Measurements from ENCODE around the gene BHLHA15. TPM values are rescaled to one million over a fixed set of nuclear protein-coding genes. Genes with fewer than 3 reads are reported as not detected.

The BHLHA15 gene
- total and polyA plus RNA-seq, 9 of the 15 experiments (the other 6 are each of a cell fraction or from before 2014, with no cell fraction given) = 0.22 to 2.0 (median 1.1) TPM; not detected in 4

DNA sequence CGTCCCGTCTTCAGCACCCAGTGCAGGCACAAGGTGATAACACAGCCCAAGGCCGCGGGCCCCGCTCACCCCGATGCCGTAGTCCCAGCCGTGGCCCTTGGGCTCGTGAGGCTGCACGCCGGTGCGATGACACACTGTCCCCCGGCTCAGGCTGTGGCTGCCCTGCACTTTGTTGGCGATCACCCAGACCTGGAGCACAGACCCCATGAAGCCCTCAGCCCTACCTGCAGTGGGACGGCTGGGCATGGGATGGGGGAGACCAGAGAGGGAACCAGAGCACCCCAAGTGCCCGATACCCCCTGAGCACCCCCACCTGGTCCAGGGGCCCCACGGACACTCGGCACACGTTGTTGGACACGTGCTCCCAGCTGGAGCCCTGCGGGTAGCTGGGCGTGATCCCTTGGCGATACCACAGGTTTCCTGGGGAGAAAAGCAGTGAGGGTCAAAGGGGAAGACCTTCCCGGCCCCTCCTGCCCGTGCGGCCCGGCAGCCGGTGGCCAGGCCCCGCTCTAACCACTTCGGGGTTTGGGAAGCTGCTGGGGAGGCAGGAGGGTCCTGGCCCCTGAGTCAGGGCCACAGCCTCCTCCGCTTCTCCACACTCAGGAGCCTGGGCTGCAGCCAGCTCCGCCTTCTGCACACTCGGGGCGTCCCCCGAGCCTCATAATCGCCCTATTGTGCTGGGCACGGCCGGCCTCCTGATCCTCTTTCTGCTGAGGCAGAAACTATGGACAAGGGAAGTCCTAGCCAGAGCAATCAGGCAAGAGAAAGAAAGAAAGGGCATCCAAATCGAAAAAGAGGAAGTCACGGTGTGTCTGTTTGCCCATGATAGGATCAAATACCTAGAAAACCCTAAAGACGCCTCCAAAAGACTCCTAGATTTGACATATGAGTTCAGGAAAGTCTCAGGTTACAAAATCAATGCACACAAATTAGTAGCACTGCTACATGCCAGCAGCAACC, 6.7 kb downstream of the BHLHA15 start (continued):
- TF ChIP-seq, protein P1, sequence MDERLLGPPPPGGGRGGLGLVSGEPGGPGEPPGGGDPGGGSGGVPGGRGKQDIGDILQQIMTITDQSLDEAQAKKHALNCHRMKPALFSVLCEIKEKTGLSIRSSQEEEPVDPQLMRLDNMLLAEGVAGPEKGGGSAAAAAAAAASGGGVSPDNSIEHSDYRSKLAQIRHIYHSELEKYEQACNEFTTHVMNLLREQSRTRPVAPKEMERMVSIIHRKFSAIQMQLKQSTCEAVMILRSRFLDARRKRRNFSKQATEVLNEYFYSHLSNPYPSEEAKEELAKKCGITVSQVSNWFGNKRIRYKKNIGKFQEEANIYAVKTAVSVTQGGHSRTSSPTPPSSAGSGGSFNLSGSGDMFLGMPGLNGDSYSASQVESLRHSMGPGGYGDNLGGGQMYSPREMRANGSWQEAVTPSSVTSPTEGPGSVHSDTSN (CRISPR knock-in tag; IDR thresholded peaks at IDR 0.05; ENCODE audit: low read depth) = no peak
- TF ChIP-seq, protein P1 (tag; conservative IDR thresholded peaks at IDR 0.05; ENCODE audit: low read depth) = peak; percentile 83
- TF ChIP-seq RFX7 (CRISPR knock-in tag; IDR thresholded peaks at IDR 0.05) (no peak), ZNF644 (tag; IDR thresholded peaks at IDR 0.05; ENCODE audit: low read depth) (no peak), HOMEZ (CRISPR knock-in tag; IDR thresholded peaks at IDR 0.05) (no peak), SP1 (CRISPR knock-in tag; IDR thresholded peaks at IDR 0.05) (no peak), SMC3 (conservative IDR thresholded peaks at IDR 0.05; ENCODE audit: insufficient read depth, low read depth, low read length) (no peak), HOXB6 (CRISPR knock-in tag; IDR thresholded peaks at IDR 0.05; ENCODE audit: borderline replicate concordance) (no peak), ADNP (tag; IDR thresholded peaks at IDR 0.05) (no peak), ZNF174 (CRISPR knock-in tag; IDR thresholded peaks at IDR 0.05) (no peak), ZNF354B (CRISPR knock-in tag; IDR thresholded peaks at IDR 0.05) (no peak), HEY1 (CRISPR knock-in tag; IDR thresholded peaks at IDR 0.05; ENCODE audit: borderline replicate concordance) (no peak), STAG1 (CRISPR knock-in tag; IDR thresholded peaks at IDR 0.05; ENCODE audit: borderline replicate concordance) (no peak), ZNF707 (CRISPR knock-in tag; conservative IDR thresholded peaks at IDR 0.05) (no peak)
- TF ChIP-seq, protein P2, sequence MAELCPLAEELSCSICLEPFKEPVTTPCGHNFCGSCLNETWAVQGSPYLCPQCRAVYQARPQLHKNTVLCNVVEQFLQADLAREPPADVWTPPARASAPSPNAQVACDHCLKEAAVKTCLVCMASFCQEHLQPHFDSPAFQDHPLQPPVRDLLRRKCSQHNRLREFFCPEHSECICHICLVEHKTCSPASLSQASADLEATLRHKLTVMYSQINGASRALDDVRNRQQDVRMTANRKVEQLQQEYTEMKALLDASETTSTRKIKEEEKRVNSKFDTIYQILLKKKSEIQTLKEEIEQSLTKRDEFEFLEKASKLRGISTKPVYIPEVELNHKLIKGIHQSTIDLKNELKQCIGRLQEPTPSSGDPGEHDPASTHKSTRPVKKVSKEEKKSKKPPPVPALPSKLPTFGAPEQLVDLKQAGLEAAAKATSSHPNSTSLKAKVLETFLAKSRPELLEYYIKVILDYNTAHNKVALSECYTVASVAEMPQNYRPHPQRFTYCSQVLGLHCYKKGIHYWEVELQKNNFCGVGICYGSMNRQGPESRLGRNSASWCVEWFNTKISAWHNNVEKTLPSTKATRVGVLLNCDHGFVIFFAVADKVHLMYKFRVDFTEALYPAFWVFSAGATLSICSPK (IDR thresholded peaks at IDR 0.05; ENCODE audit: borderline replicate concordance) = no peak
- TF ChIP-seq, protein P3, sequence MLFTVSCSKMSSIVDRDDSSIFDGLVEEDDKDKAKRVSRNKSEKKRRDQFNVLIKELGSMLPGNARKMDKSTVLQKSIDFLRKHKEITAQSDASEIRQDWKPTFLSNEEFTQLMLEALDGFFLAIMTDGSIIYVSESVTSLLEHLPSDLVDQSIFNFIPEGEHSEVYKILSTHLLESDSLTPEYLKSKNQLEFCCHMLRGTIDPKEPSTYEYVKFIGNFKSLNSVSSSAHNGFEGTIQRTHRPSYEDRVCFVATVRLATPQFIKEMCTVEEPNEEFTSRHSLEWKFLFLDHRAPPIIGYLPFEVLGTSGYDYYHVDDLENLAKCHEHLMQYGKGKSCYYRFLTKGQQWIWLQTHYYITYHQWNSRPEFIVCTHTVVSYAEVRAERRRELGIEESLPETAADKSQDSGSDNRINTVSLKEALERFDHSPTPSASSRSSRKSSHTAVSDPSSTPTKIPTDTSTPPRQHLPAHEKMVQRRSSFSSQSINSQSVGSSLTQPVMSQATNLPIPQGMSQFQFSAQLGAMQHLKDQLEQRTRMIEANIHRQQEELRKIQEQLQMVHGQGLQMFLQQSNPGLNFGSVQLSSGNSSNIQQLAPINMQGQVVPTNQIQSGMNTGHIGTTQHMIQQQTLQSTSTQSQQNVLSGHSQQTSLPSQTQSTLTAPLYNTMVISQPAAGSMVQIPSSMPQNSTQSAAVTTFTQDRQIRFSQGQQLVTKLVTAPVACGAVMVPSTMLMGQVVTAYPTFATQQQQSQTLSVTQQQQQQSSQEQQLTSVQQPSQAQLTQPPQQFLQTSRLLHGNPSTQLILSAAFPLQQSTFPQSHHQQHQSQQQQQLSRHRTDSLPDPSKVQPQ (CRISPR knock-in tag; IDR thresholded peaks at IDR 0.05; ENCODE audit: borderline replicate concordance) = 0 out of 2 replicates have a peak, but pooled peaks have one; percentile 49

Data from K562 (cell line).